Omental fat pad (tissue), 4 donors: ENCODE measurements around the gene AUTS2. TPM values are rescaled to one million over a fixed set of nuclear protein-coding genes. Genes with fewer than 3 reads are reported as not detected.

ENCODE experiments used
- ATAC-seq: fragments of 150-250 bp; one replicate; pipeline ENCODE4 v1.9.1; 2016; ENCODE audit warnings: mild to moderate bottlenecking, moderate library complexity; ENCODE audit not compliant: low FRiP score
- DNase-seq: peaks from one replicate; pipeline ENCODE4 v3.0.0-alpha.2; 2019; ENCODE audit warnings: low spot score
- CTCF ChIP-seq, 3 donors: fragments of 450-650 bp; IDR thresholded peaks; one replicate each; pipeline ENCODE4 v1.5.1; 2016 to 2017; ENCODE audit warnings: antibody characterized with exemption in 3 of 3, mild to moderate bottlenecking in 3 of 3, moderate library complexity in 2 of 3
- total RNA-seq, 4 donors: library from RNA; depleted of rRNA; stranded (reverse); fragments of >200 nt; gene quantifications; one replicate each; pipeline ENCODE4 v1.1.0, GENCODE V29; 2016

AUTS2 gene
- total RNA-seq, 4 donors from 2014 or later, result 13.2 to 27.0 (median 21.2) TPM

- ATAC-seq (no peak), DNase-seq (no peak)
- TF ChIP-seq CTCF (IDR thresholded peaks at IDR 0.05), result no peak
Measured at GRCh38 chr7:69947998-69948397, 349.7 kb downstream of the AUTS2 start.

GRCh38 chr7:69949122-69949521 is 350.8 kb downstream of the AUTS2 start:
- DNase-seq (no peak), ATAC-seq (no peak)
- no peak for TF ChIP-seq CTCF (IDR thresholded peaks at IDR 0.05)

- DNase-seq, result no peak
- ATAC-seq, result no peak
- no peak for TF ChIP-seq CTCF (IDR thresholded peaks at IDR 0.05)
Measured at GRCh38 chr7:69951458-69951857, 353.2 kb downstream of the AUTS2 start.

- ATAC-seq (no peak), DNase-seq (no peak)
- TF ChIP-seq CTCF (IDR thresholded peaks at IDR 0.05), result no peak
Measured at GRCh38 chr7:69953136-69954067, 355.1 kb downstream of the AUTS2 start.

- DNase-seq (no peak), ATAC-seq (no peak)
- no peak for TF ChIP-seq CTCF (IDR thresholded peaks at IDR 0.05)
Measured at GRCh38 chr7:69956541-69956940, 358.3 kb downstream of the AUTS2 start.

GRCh38 chr7:69957661-69958060 is 359.4 kb downstream of the AUTS2 start:
- ATAC-seq, result no peak
- TF ChIP-seq CTCF (IDR thresholded peaks at IDR 0.05), result no peak
- DNase-seq, result no peak
